NCI-H2107 treated with DMSO at 0.1 percent for 48 hours (cell line): ENCODE data around the gene PHLDB2.

Source experiments
- DNase-seq: peaks from one replicate; lab custom pipeline; 2025; ENCODE audit not compliant: unreplicated experiment; lab: John Stamatoyannopoulos, UW

The PHLDB2 gene

DNA sequence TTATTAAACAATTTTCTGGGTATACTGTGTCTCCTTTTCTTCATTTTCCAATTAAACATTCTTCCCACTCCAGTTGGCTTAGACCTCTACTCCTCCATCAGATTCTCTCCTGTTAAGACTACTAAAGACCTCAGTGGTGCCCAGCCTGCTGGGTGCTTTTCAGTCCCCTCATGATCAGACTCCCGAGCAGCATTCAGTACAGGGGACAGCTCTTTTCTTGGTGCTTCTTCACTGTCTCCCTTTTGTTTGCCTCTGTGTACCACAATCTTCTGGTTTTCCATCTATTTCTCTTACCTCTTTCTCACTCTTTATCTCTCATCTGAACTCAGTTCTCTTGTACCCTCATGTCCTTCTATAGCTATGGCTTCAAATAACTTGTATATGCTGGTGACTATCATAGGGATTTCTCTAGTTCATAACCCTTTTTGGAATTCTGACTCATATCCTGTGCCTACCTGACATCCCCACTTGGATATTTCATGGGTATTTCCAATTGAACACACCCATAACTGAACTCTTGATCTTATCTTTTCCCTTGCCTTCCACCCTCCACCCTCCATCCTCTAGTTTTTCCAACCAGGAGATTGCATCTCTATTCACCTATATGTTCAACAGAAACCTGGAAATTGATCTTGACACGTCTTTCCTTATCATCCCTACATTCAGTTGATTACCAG is 64.2 kb downstream of the PHLDB2 start:
- DNase-seq: no peak

- peak; percentile 66 for DNase-seq
Measured at GRCh38 chr3:111923806-111924205, 64.7 kb downstream of the PHLDB2 start.

DNA sequence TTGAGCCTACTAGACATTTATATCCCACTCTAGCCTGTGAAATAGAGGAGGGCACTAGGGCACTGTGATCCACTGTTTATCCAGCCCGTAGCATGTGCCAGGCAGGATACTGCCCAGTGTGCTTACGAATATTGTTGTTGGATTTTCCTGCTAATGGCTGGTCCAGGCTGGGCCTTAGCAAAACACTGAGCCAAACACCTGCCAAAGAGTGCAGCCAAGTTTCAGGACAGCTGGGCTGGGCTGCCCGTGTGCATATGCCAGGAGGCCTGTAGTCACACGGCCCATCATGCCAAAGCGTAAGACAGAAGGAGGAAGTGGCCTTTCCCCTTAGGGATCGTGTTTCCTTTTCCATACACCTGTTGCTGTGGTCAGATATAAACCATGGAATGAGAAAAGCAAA is 65.2 kb downstream of the PHLDB2 start:
- DNase-seq: peak; percentile 96

DNA sequence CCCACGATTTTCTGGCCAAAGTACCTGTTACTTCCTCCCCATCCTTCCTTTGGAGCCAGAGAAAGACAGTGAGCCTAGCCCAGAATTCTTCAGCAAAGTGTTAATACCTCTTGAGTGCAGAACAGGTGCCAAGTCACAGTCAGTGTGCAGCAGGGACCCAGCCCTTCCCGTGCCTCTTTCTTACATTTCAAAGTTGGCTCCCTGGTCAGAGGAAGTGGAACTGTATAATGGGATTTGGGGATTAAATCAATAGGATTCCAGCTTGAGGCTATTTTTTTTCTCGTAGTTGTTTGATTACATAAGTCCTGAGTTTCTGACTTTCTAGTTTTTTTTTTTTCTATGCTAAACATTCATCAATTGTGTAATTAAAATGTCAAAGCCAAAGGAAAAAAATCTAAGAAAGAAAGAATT is 67.2 kb downstream of the PHLDB2 start:
- peak; percentile 25 for DNase-seq

DNA sequence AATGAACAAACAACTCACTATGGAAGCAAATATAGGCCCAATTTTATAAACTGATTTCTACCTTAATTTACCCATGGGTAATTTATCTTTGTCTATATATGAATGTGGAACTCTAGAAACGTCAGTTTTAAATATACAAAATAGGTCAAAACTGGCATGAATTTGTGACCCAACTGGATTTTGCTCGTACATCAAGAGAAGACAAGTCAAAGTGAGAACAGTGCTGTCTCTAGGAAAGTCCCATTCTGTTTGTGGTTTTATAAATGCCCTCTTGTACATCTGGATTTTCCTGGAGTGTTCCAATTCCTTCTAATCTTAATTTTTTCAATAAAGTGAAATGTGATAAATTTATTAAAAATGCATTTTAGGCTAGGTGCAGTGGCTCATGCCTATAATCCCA is 69.5 kb downstream of the PHLDB2 start:
- DNase-seq: no peak

- no peak for DNase-seq
Measured at GRCh38 chr3:111929484-111929883, 70.4 kb downstream of the PHLDB2 start.

- DNase-seq: no peak
Measured at GRCh38 chr3:111932946-111933345, 73.9 kb downstream of the PHLDB2 start.

GRCh38 chr3:111936191-111936841 is 77.3 kb downstream of the PHLDB2 start:
- no peak for DNase-seq

- no peak for DNase-seq
Measured at GRCh38 chr3:111936967-111937366, 77.9 kb downstream of the PHLDB2 start.

- DNase-seq: no peak
Measured at GRCh38 chr3:111937871-111938270, 78.8 kb downstream of the PHLDB2 start.

GRCh38 chr3:111939873-111940272 is 80.8 kb downstream of the PHLDB2 start:
- no peak for DNase-seq

- no peak for DNase-seq
Measured at GRCh38 chr3:111943533-111943932, 84.5 kb downstream of the PHLDB2 start.

DNA sequence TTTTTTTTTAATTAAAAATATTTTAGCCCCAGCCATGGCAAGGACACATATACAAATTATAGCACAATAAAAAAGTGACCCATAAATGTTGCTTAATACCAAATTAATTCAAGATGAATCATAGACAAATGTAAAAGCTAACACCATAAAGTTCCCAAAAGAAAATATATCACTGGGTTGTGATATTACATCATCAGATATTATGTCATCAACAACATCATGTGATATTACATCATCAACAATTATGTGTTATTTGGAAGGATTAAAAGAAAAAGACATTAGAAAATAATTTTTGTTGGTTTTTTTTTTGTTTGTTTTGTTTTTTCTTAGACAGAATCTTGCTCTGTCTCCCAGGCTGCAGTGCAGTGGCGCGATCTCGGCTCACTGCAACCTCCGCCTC is 85.3 kb downstream of the PHLDB2 start:
- no peak for DNase-seq

GRCh38 chr3:111947231-111947630 is 88.2 kb downstream of the PHLDB2 start:
- DNase-seq: no peak

DNA sequence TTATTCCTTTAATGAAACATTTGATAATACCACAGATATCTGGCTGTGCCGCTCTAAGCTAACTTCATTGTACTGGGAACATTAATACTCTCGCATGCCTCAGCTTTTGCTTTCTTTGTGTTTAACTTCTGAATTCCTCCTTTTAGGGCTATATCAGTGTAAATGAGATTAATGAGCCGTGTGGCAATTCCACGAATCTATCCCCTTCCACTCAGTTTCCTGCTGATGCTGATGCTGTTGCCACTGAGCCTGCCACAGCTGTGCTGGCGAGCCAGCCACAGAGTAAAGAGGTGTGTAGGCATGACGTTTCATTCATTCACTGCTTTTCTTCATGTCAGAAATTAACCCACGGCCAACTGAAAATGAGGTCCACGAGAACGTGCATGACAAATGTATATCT is 89.7 kb downstream of the PHLDB2 start:
- no peak for DNase-seq

GRCh38 chr3:111949712-111950111 is 90.6 kb downstream of the PHLDB2 start:
- DNase-seq: no peak

GRCh38 chr3:111951032-111951431 is 92.0 kb downstream of the PHLDB2 start:
- DNase-seq: no peak

GRCh38 chr3:111952086-111952485 is 93.0 kb downstream of the PHLDB2 start:
- no peak for DNase-seq

DNA sequence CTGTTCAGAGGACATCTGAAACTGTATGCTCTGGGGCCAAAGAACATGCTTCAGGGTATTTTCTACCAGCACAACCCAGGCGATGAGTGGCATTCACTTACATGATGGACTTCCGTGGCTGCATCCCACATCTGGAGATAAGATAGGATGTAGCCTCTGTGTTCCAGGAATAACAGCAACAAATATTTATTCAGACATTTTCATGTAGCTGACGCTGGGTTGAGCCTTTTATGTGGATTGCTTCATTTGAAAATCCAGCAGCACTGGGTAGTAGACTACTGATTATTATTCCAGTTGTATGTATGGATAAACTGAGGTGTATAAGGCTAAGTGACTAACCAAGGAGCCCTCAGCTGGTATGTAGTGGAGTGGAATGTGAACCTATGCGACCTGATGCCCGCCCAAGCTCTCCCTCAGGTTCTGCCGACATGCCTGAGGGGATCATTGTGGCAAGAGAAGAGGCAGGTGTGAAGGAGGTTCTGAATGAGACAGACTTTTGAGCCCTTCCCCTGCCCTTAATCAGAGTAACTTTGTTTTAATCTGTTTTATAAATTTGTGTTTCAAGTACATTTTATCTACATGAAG is 93.9 kb downstream of the PHLDB2 start:
- no peak for DNase-seq

- DNase-seq: no peak
Measured at GRCh38 chr3:111954228-111954990, 95.3 kb downstream of the PHLDB2 start.

DNA sequence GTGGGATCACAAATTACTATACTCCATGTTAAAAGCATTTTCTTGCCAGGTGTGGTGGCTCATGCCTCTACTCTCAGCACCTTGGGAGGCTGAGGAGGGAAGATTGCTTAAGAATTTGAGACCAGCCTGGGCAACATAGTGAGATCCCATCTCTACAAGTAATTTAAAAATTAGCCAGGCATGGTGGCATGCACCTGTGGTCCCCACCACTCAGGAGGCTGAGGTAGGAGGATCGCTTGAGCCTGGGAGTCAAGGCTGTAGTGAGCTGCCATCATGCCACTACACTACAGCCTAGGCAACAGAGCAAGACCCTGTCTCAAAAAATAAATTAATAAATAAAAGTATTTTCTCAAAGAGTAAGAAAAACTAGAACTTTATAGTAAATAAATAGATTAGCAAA is 96.8 kb downstream of the PHLDB2 start:
- no peak for DNase-seq

- no peak for DNase-seq
Measured at GRCh38 chr3:111956449-111956848, 97.4 kb downstream of the PHLDB2 start.
